SK-N-SH (cell line): Measurements from ENCODE around the gene S100A2. TPM values are rescaled to one million over a fixed set of nuclear protein-coding genes. Genes with fewer than 3 reads are reported as not detected.

ENCODE experiments used
- CTCF ChIA-PET: fragments of 300-600, 350-600 bp; formaldehyde crosslinking; extraction: SDS; loops from one replicate; lab custom pipeline; 2021; lab: Yijun Ruan, JAX
- POLR2A ChIA-PET: fragments of 350-600 bp; sonication (Branson Sonifier 250); formaldehyde crosslinking; extraction: SDS; loops from one replicate; lab custom pipeline; 2020; ENCODE audit warnings: antibody characterized with exemption, inconsistent platforms; lab: Yijun Ruan, JAX
- DNase-seq: peaks from one replicate; pipeline ENCODE4 v3.0.0; 2012
- H2AFZ ChIP-seq: fragments of 200-600 bp; sonication (generic); 2 replicates; pipeline ENCODE4 v1.8.1; 2016; ENCODE audit warnings: antibody characterized with exemption, mild to moderate bottlenecking, low read depth
- H3F3A ChIP-seq: fragments of 200-600 bp; sonication (generic); replicated peaks from 2 replicates; pipeline ENCODE3; 2016; ENCODE audit warnings: antibody characterized with exemption, mild to moderate bottlenecking; ENCODE audit not compliant: insufficient read depth
- H3K27ac ChIP-seq, 2 experiments: fragments of 200-500 bp in 1 of 2; fragments of 200-600 bp in 1 of 2; sonication (Bioruptor generic) in 1 of 2; sonication (generic), shearing (Covaris generic) in 1 of 2; 2 replicates each; pipeline versions ENCODE4 v1.5.1 to v1.6.1; 2014 to 2016; ENCODE audit warnings: low read depth in 2 of 2, inconsistent platforms in 1 of 2, low read length in 1 of 2, mild to moderate bottlenecking in 1 of 2, mixed read lengths in 1 of 2
- H3K27me3 ChIP-seq: fragments of 200-600 bp; sonication (generic), shearing (Covaris generic); 2 replicates; pipeline ENCODE4 v1.6.1; 2016; ENCODE audit warnings: mixed run types; ENCODE audit not compliant: insufficient read depth
- H3K36me3 ChIP-seq, 2 experiments: fragments of 200-500 bp in 1 of 2; fragments of 200-600 bp in 1 of 2; sonication (Bioruptor generic) in 1 of 2; sonication (generic) in 1 of 2; replicated peaks in 1 of 2; 2 replicates each; pipeline versions ENCODE3 to v1.5.1; 2014 to 2016; ENCODE audit warnings: low read length in 1 of 2, mild to moderate bottlenecking in 1 of 2; ENCODE audit not compliant: insufficient read depth in 2 of 2, control insufficient read depth in 1 of 2
- H3K4me1 ChIP-seq, 2 experiments: fragments of 200-500 bp in 1 of 2; fragments of 200-600 bp in 1 of 2; sonication (Bioruptor generic) in 1 of 2; sonication (generic), shearing (Covaris generic) in 1 of 2; 2 replicates each; pipeline versions ENCODE4 v1.5.1 to v1.6.1; 2014 to 2016; ENCODE audit warnings: low read depth in 1 of 2, low read length in 1 of 2, mixed run types in 1 of 2; ENCODE audit not compliant: insufficient read depth in 2 of 2, control insufficient read depth in 1 of 2
- H3K4me2 ChIP-seq: fragments of 200-600 bp; sonication (generic), shearing (Covaris generic); 2 replicates; pipeline ENCODE4 v1.6.1; 2017; ENCODE audit warnings: mixed run types
- H3K4me3 ChIP-seq, 2 experiments: fragments of 200-500 bp in 1 of 2; fragments of 200-600 bp in 1 of 2; sonication (Bioruptor generic) in 1 of 2; sonication (generic), shearing (Covaris generic) in 1 of 2; 2 replicates each; pipeline versions ENCODE4 v1.5.1 to v1.8.1; 2014 to 2016; ENCODE audit warnings: low read depth in 2 of 2, inconsistent platforms in 1 of 2, low read length in 1 of 2, mild to moderate bottlenecking in 1 of 2, mixed read lengths in 1 of 2, moderate library complexity in 1 of 2
- H3K79me2 ChIP-seq: fragments of 200-600 bp; sonication (generic); 2 replicates; pipeline ENCODE4 v1.8.1; 2017; ENCODE audit warnings: mild to moderate bottlenecking; ENCODE audit not compliant: insufficient read depth
- H3K9ac ChIP-seq: fragments of 200-600 bp; sonication (generic); 2 replicates; pipeline ENCODE4 v1.6.1; 2017; ENCODE audit warnings: mixed run types
- H3K9me2 ChIP-seq: fragments of 200-600 bp; sonication (generic); 2 replicates; pipeline ENCODE4 v1.6.1; 2017; ENCODE audit warnings: mixed run types
- H3K9me3 ChIP-seq: fragments of 200-600 bp; sonication (generic); 2 replicates; pipeline ENCODE4 v1.6.1; 2017; ENCODE audit warnings: mixed run types, mild to moderate bottlenecking, moderate library complexity
- H4K20me1 ChIP-seq: fragments of 200-600 bp; sonication (generic); 2 replicates; pipeline ENCODE4 v1.6.1; 2017; ENCODE audit warnings: mild to moderate bottlenecking, mixed run types; ENCODE audit not compliant: insufficient read depth
- ELF1 ChIP-seq: IDR thresholded peaks from 2 replicates; pipeline ENCODE4 v1.4.0; 2012
- GABPA ChIP-seq: IDR thresholded peaks from 2 replicates; pipeline ENCODE4 v1.4.0; 2012; ENCODE audit warnings: low read depth, mild to moderate bottlenecking
- GATA2 ChIP-seq: sonication (generic); formaldehyde crosslinking; IDR thresholded peaks from 2 replicates; pipeline ENCODE4 v1.5.0; 2020; ENCODE audit warnings: mild to moderate bottlenecking, missing genetic modification reagents
- MAX ChIP-seq: IDR thresholded peaks from 2 replicates; pipeline ENCODE4 v1.4.0; 2012; ENCODE audit warnings: low read depth
- NRF1 ChIP-seq: IDR thresholded peaks from 2 replicates; pipeline ENCODE4 v1.6.1; 2012; ENCODE audit warnings: low read depth, mild to moderate bottlenecking, low read length
- REST ChIP-seq: IDR thresholded peaks from 2 replicates; pipeline ENCODE4 v1.6.1; 2012; ENCODE audit warnings: mild to moderate bottlenecking, low read depth, low read length, moderate library complexity
- RFX5 ChIP-seq: IDR thresholded peaks from 2 replicates; pipeline ENCODE4 v1.6.1; 2012; ENCODE audit warnings: mild to moderate bottlenecking, improper control_type of control experiment, low read length
- RXRA ChIP-seq: IDR thresholded peaks from 2 replicates; pipeline ENCODE4 v1.4.0; 2012; ENCODE audit warnings: low read depth, mild to moderate bottlenecking, borderline replicate concordance
- SMC3 ChIP-seq: IDR thresholded peaks from 2 replicates; pipeline ENCODE4 v1.6.1; 2012; ENCODE audit warnings: low read depth, low read length, improper control_type of control experiment
- TAF1 ChIP-seq: IDR thresholded peaks from 2 replicates; pipeline ENCODE4 v1.6.1; 2012; ENCODE audit warnings: low read depth, mild to moderate bottlenecking, low read length, moderate library complexity, borderline replicate concordance
- TCF12 ChIP-seq: IDR thresholded peaks from 2 replicates; pipeline ENCODE4 v1.4.0; 2012
- USF2 ChIP-seq: fragments of 150-350 bp; IDR thresholded peaks from 2 replicates; pipeline ENCODE4 v1.6.1; 2017; ENCODE audit warnings: antibody characterized with exemption, low read length, low read depth, borderline replicate concordance
- YY1 ChIP-seq: IDR thresholded peaks from 2 replicates; pipeline ENCODE4 v1.4.0; 2012; ENCODE audit warnings: low read depth, mild to moderate bottlenecking
- WGBS: methylation state at CpG from one replicate; pipeline ENCODE4 v1.1.6; 2017; ENCODE audit warnings: low lambda C conversion rate; 5-methylcytosine and 5-hydroxymethylcytosine counted together
- polyA plus RNA-seq, 3 experiments: library from polyadenylated mRNA; depleted of rRNA; stranded (reverse); fragments of >200 nt; gene quantifications; 2 replicates each; pipeline ENCODE4 v1.2.3, GENCODE V29; 2012
- TF ChIP-seq, protein P1 (sequence below): IDR thresholded peaks from 2 replicates; pipeline ENCODE4 v1.4.0; 2012; ENCODE audit warnings: low read depth, borderline replicate concordance
- TF ChIP-seq, protein P2 (sequence below): IDR thresholded peaks from 2 replicates; pipeline ENCODE4; 2012
- TF ChIP-seq, protein P3 (sequence below): IDR thresholded peaks from 2 replicates; pipeline ENCODE4 v1.4.0; 2012; ENCODE audit warnings: low read depth, borderline replicate concordance

S100A2 gene
- polyA plus RNA-seq, 1 of the 3 experiments (the other 2 are of a cell fraction): 31.4 TPM

- TF ChIP-seq ELF1 (no peak), GABPA (0 out of 2 replicates have a peak, but pooled peaks have one; percentile 12)
- TF ChIP-seq, protein P1, sequence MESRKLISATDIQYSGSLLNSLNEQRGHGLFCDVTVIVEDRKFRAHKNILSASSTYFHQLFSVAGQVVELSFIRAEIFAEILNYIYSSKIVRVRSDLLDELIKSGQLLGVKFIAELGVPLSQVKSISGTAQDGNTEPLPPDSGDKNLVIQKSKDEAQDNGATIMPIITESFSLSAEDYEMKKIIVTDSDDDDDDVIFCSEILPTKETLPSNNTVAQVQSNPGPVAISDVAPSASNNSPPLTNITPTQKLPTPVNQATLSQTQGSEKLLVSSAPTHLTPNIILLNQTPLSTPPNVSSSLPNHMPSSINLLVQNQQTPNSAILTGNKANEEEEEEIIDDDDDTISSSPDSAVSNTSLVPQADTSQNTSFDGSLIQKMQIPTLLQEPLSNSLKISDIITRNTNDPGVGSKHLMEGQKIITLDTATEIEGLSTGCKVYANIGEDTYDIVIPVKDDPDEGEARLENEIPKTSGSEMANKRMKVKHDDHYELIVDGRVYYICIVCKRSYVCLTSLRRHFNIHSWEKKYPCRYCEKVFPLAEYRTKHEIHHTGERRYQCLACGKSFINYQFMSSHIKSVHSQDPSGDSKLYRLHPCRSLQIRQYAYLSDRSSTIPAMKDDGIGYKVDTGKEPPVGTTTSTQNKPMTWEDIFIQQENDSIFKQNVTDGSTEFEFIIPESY: no peak
- 97% methylated on average over 2 of the region's 2 CpGs for WGBS
- DNase-seq: no peak
- Histone ChIP-seq H3K27me3 (no peaks in the 10 kb centered on the region), H3K27ac (peak overlapping the region in 1 of 2 experiments; percentile 87; a peak in 2 of 4 replicates), H3K9ac (no peak overlapping the region), H3K36me3 (peaks cover 4 to 17% of the 10 kb centered on the region in 2 experiments), H3K4me3 (no peak overlapping the region), H3K9me2 (no peaks in the 10 kb centered on the region), H4K20me1 (peaks cover 4% of the 10 kb centered on the region; the same call in 1 of the 2 replicates), H2AFZ (no peak overlapping the region), H3K79me2 (peaks cover 30% of the 10 kb centered on the region), H3F3A (peaks cover 46% of the 10 kb centered on the region), H3K9me3 (no peaks in the 10 kb centered on the region), H3K4me2 (peak overlapping the region; percentile 95; the same call in 1 of the 2 replicates), H3K4me1 (peaks cover 24 to 32% of the 10 kb centered on the region in 2 experiments; a peak in 3 of 4 replicates)
- POLR2A ChIA-PET: no interaction called here
- CTCF ChIA-PET: interaction anchor here (1.0 to 8.4 kb wide), 8 partner anchors 11 to 240 kb away, joined by 3 to 45 read pairs (median 4); no protein-coding TSS in a partner anchor
Measured at GRCh38 chr1:153532181-153532580, 33.5 kb downstream of the S100A2 start.

DNA sequence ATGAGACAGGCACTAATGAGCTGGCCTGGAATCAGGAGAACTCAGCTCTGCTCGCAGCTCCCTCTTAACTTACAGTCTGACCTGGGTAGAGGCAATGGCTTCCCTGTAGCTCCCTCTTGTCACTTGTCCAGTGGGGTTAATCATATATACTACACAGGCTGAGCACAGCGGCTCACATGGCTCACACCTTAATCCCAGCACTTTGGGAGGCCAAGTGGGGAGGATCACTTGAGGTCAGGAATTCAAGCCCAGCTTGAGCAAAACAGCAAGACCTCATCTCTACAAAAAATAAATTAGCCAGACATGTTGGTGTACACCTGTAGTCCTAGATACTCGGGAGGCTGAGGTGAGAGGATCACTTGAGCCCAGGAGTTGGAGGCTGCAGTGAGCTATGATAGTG, 34.0 kb downstream of the S100A2 start:
- WGBS: 96% methylated on average over 3 of the region's 3 CpGs
- no peak for TF ChIP-seq TAF1
- TF ChIP-seq YY1: no peak
- no peak for TF ChIP-seq GATA2 (CRISPR knock-in tag)
- no peak for TF ChIP-seq USF2
- TF ChIP-seq, protein P2, sequence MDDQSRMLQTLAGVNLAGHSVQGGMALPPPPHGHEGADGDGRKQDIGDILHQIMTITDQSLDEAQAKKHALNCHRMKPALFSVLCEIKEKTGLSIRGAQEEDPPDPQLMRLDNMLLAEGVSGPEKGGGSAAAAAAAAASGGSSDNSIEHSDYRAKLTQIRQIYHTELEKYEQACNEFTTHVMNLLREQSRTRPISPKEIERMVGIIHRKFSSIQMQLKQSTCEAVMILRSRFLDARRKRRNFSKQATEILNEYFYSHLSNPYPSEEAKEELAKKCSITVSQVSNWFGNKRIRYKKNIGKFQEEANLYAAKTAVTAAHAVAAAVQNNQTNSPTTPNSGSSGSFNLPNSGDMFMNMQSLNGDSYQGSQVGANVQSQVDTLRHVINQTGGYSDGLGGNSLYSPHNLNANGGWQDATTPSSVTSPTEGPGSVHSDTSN: no peak
- TF ChIP-seq MAX: no peak
- TF ChIP-seq SMC3: no peak
- no peak for TF ChIP-seq ELF1
- TF ChIP-seq, protein P3, sequence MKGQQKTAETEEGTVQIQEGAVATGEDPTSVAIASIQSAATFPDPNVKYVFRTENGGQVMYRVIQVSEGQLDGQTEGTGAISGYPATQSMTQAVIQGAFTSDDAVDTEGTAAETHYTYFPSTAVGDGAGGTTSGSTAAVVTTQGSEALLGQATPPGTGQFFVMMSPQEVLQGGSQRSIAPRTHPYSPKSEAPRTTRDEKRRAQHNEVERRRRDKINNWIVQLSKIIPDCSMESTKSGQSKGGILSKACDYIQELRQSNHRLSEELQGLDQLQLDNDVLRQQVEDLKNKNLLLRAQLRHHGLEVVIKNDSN: no peak
- no peak for TF ChIP-seq RFX5
- TF ChIP-seq TCF12: no peak
- TF ChIP-seq REST: no peak
- no peak for TF ChIP-seq RXRA
- no peak for TF ChIP-seq NRF1
- Histone ChIP-seq H4K20me1 (peaks cover 4% of the 10 kb centered on the region; the same call in 1 of the 2 replicates), H3K79me2 (peaks cover 30% of the 10 kb centered on the region), H3F3A (peaks cover 46% of the 10 kb centered on the region), H3K4me1 (peaks cover 24 to 34% of the 10 kb centered on the region in 2 experiments), H3K27ac (peak overlapping the region in 1 of 2 experiments; percentile 87; a peak in 2 of 4 replicates), H3K9me3 (no peaks in the 10 kb centered on the region), H3K4me3 (no peak overlapping the region), H2AFZ (no peak overlapping the region), H3K9ac (no peak overlapping the region), H3K36me3 (peaks cover 4 to 17% of the 10 kb centered on the region in 2 experiments), H3K4me2 (no peak overlapping the region; the same call in 1 of the 2 replicates), H3K27me3 (no peaks in the 10 kb centered on the region), H3K9me2 (no peaks in the 10 kb centered on the region)
- no peak for DNase-seq
- ChIA-PET POLR2A (no interaction called here), CTCF (interaction anchor here (1.1 to 8.4 kb wide), 6 partner anchors 11 to 241 kb away, joined by 4 to 45 read pairs (median 6); no protein-coding TSS in a partner anchor)
